HL-60 (cell line): ENCODE measurements around the gene RPL10A.
A peak's percentile ranks its signal among the peaks of the same experiment; 100 is the strongest.

Experiments used
- DNase-seq, 2 experiments: peaks; one replicate each; pipeline ENCODE4 v3.0.0-alpha.2; 2010 to 2020; ENCODE audit warnings: low read depth in 1 of 2, low spot score in 1 of 2
- H3K27ac ChIP-seq: fragments of 250-450 bp; sonication (Bioruptor Pico); replicated peaks from 2 replicates; pipeline ENCODE4 v1.5.1; 2020; ENCODE audit warnings: mild to moderate bottlenecking, moderate library complexity
- H3K27me3 ChIP-seq: fragments of 250-450 bp; sonication (Bioruptor Pico); 2 replicates; pipeline ENCODE4 v1.5.1; 2021; ENCODE audit warnings: mild to moderate bottlenecking, moderate library complexity; ENCODE audit not compliant: insufficient read depth, poor library complexity, severe bottlenecking
- H3K4me3 ChIP-seq: replicated peaks from 2 replicates; pipeline ENCODE4 v1.5.1; 2011; ENCODE audit warnings: mild to moderate bottlenecking, control low read depth, low read length; ENCODE audit not compliant: insufficient read depth
- CTCF ChIP-seq: IDR thresholded peaks from one replicate; pipeline ENCODE4 v1.5.1; 2011; ENCODE audit warnings: low read length, control low read depth, inconsistent platforms; ENCODE audit not compliant: insufficient read depth
- GABPA ChIP-seq: IDR thresholded peaks from 2 replicates; pipeline ENCODE4 v1.6.1; 2012; ENCODE audit warnings: low read depth
- POLR2AphosphoS5 ChIP-seq: IDR thresholded peaks from 2 replicates; pipeline ENCODE4 v1.6.1; 2012; ENCODE audit warnings: low read depth
- REST ChIP-seq: IDR thresholded peaks from 2 replicates; pipeline ENCODE4 v1.6.1; 2012; ENCODE audit warnings: low read depth; ENCODE audit not compliant: insufficient replicate concordance
- SPI1 ChIP-seq: IDR thresholded peaks from 2 replicates; pipeline ENCODE4 v1.6.1; 2012; ENCODE audit warnings: low read depth, mild to moderate bottlenecking, borderline replicate concordance

RPL10A gene

GRCh38 chr6:35494161-35494563 is 26.0 kb downstream of the RPL10A start:
- Histone ChIP-seq H3K4me3 (no peak overlapping the region), H3K27me3 (no peaks in the 10 kb centered on the region), H3K27ac (no peak overlapping the region)
- peak; percentile 58 to 69 for DNase-seq
- TF ChIP-seq POLR2AphosphoS5 (peak; percentile 45; the same call in 1 of the 2 replicates), REST (no peak), SPI1 (peak; percentile 74; the same call in 1 of the 2 replicates)

- Histone ChIP-seq H3K4me3 (no peak overlapping the region), H3K27me3 (no peaks in the 10 kb centered on the region), H3K27ac (no peak overlapping the region)
- no peak for DNase-seq
- TF ChIP-seq CTCF (no peak), SPI1 (no peak)
Measured at GRCh38 chr6:35495258-35496035, 27.2 kb downstream of the RPL10A start.

GRCh38 chr6:35496036-35496840 is 28.0 kb downstream of the RPL10A start:
- no peak for TF ChIP-seq CTCF
- TF ChIP-seq POLR2AphosphoS5 = no peak
- TF ChIP-seq REST = no peak
- no peak for TF ChIP-seq SPI1
- no peak for TF ChIP-seq GABPA
- no peak for DNase-seq
- H3K27ac ChIP-seq = no peak overlapping the region
- no peaks in the 10 kb centered on the region for H3K27me3 ChIP-seq
- peak overlapping the region; percentile 42 for H3K4me3 ChIP-seq

- DNase-seq = peak in 1 of 2 experiments; percentile 41
- peak within 1 kb of the TSS; percentile 53; the same call in 1 of the 2 replicates for H3K27ac ChIP-seq
- H3K4me3 ChIP-seq = peak within 1 kb of the TSS; percentile 42
- H3K27me3 ChIP-seq = no peaks in the 10 kb centered on the region
- TF ChIP-seq REST (no peak), POLR2AphosphoS5 (no peak), GABPA (no peak), SPI1 (no peak), CTCF (no peak)
Measured at GRCh38 chr6:35496841-35497570, 28.8 kb downstream of the RPL10A start, which contains the start of gene TEAD3. TEAD3 (minus strand) TSS chr6:35497079.
